IMR-90 (cell line): Measurements from ENCODE around the gene DPYD. TPM values are rescaled to one million over a fixed set of nuclear protein-coding genes. Genes with fewer than 3 reads are reported as not detected.
A peak's percentile ranks its signal among the peaks of the same experiment; 100 is the strongest.
"Not testable (repeated sequence)": the region's sequence is repeated elsewhere in the genome, so short reads cannot be mapped to it uniquely, and the experiment has no call there.

Experiments
- ATAC-seq: fragments of 200-7000 bp; cut with Tn5 transposase; 2 replicates; pipeline ENCODE4 v1.9.1; 2020; ENCODE audit warnings: low read depth, mild to moderate bottlenecking, moderate library complexity
- BruUV-seq: library from RNA; stranded (reverse); fragments of 400-500 nt; replicated peaks from 2 replicates; lab custom pipeline; 2021; lab: Mats Ljungman, UMichigan
- CTCF ChIA-PET: fragments of 300-600 bp; formaldehyde crosslinking; extraction: SDS; loops from one replicate; lab custom pipeline; 2021; ENCODE audit warnings: antibody characterized with exemption; lab: Yijun Ruan, JAX
- POLR2A ChIA-PET: fragments of 300-600 bp; sonication (Branson Sonifier 250); formaldehyde crosslinking; loops from one replicate; lab custom pipeline; 2022; ENCODE audit warnings: antibody characterized with exemption; ENCODE audit not compliant: unreplicated experiment; lab: Charles Lee
- DNase-seq: peaks from one replicate; pipeline ENCODE4 v3.0.0; 2013
- H2AFZ ChIP-seq: replicated peaks from 2 replicates; pipeline ENCODE3; 2013; ENCODE audit warnings: low read length, mild to moderate bottlenecking; ENCODE audit not compliant: poor library complexity
- H2AK5ac ChIP-seq: 2 replicates; pipeline ENCODE4 v1.6.1; 2013; ENCODE audit warnings: low read depth, low read length, inconsistent platforms
- H2AK9ac ChIP-seq: replicated peaks from 2 replicates; pipeline ENCODE3; 2013; ENCODE audit warnings: mild to moderate bottlenecking, low read depth, low read length, moderate library complexity; ENCODE audit not compliant: poor library complexity
- H2BK120ac ChIP-seq: 2 replicates; pipeline ENCODE4 v1.6.1; 2013; ENCODE audit warnings: low read depth, low read length, inconsistent platforms
- H2BK15ac ChIP-seq: 3 replicates; pipeline ENCODE4 v1.6.1; 2013; ENCODE audit warnings: low read depth, low read length, inconsistent platforms
- H2BK20ac ChIP-seq: 2 replicates; pipeline ENCODE4 v1.6.1; 2013; ENCODE audit warnings: low read depth, mild to moderate bottlenecking, inconsistent platforms, low read length, moderate library complexity
- H2BK5ac ChIP-seq: 2 replicates; pipeline ENCODE4 v1.6.1; 2013; ENCODE audit warnings: mild to moderate bottlenecking, low read depth, low read length, inconsistent platforms; ENCODE audit not compliant: poor library complexity, severe bottlenecking
- H3K14ac ChIP-seq: replicated peaks from 2 replicates; pipeline ENCODE4 v1.6.1; 2013; ENCODE audit warnings: low read depth, low read length, inconsistent platforms
- H3K18ac ChIP-seq: 2 replicates; pipeline ENCODE4 v1.6.1; 2013; ENCODE audit warnings: low read depth, low read length, control low read depth
- H3K23ac ChIP-seq: 2 replicates; pipeline ENCODE4 v1.6.1; 2013; ENCODE audit warnings: low read depth, low read length, inconsistent platforms
- H3K27ac ChIP-seq: 2 replicates; pipeline ENCODE4 v1.5.1; 2013; ENCODE audit warnings: mild to moderate bottlenecking, control low read depth, low read length; ENCODE audit not compliant: insufficient read depth
- H3K27me3 ChIP-seq: 2 replicates; pipeline ENCODE4 v1.6.1; 2013; ENCODE audit warnings: low read length; ENCODE audit not compliant: control insufficient read depth, insufficient read depth
- H3K36me3 ChIP-seq: 2 replicates; pipeline ENCODE4 v1.6.1; 2013; ENCODE audit warnings: low read length, mixed read lengths; ENCODE audit not compliant: control insufficient read depth, insufficient read depth
- H3K4ac ChIP-seq: 2 replicates; pipeline ENCODE4 v1.6.1; 2013; ENCODE audit warnings: low read depth, low read length, inconsistent platforms
- H3K4me1 ChIP-seq: 2 replicates; pipeline ENCODE4 v1.6.1; 2013; ENCODE audit warnings: low read length, mixed read lengths; ENCODE audit not compliant: control insufficient read depth, insufficient read depth
- H3K4me2 ChIP-seq: 2 replicates; pipeline ENCODE4 v1.6.1; 2013; ENCODE audit warnings: low read depth, mild to moderate bottlenecking, control low read depth, low read length, moderate library complexity
- H3K4me3 ChIP-seq: 2 replicates; pipeline ENCODE4 v1.5.1; 2013; ENCODE audit warnings: low read depth, mild to moderate bottlenecking, control low read depth, low read length, moderate library complexity; ENCODE audit not compliant: insufficient read depth
- H3K56ac ChIP-seq: 2 replicates; pipeline ENCODE4 v1.6.1; 2013; ENCODE audit warnings: low read length, inconsistent platforms; ENCODE audit not compliant: insufficient read depth; ENCODE audit errors: extremely low read depth
- H3K79me1 ChIP-seq, 2 experiments: 2 replicates each; pipeline ENCODE4 v1.6.1; 2013; ENCODE audit warnings: low read length in 2 of 2, inconsistent platforms in 1 of 2, low read depth in 1 of 2
- H3K9ac ChIP-seq: 2 replicates; pipeline ENCODE4 v1.6.1; 2013; ENCODE audit warnings: low read depth, low read length, control low read depth
- H3K9me1 ChIP-seq: 2 replicates; pipeline ENCODE4 v1.6.1; 2013; ENCODE audit warnings: low read length, inconsistent platforms; ENCODE audit not compliant: insufficient read depth
- H3K9me3 ChIP-seq: 2 replicates; pipeline ENCODE4 v1.6.1; 2013; ENCODE audit warnings: low read length; ENCODE audit not compliant: control insufficient read depth, insufficient read depth
- H4K20me1 ChIP-seq: 2 replicates; pipeline ENCODE4 v1.6.1; 2013; ENCODE audit warnings: low read length, inconsistent platforms; ENCODE audit not compliant: insufficient read depth
- H4K5ac ChIP-seq: 2 replicates; pipeline ENCODE4 v1.6.1; 2013; ENCODE audit warnings: mild to moderate bottlenecking, low read depth, low read length, control low read depth
- H4K8ac ChIP-seq, 2 experiments: 2 replicates each; pipeline ENCODE4 v1.6.1; 2013; ENCODE audit warnings: low read depth in 2 of 2, low read length in 2 of 2, control low read depth in 1 of 2, inconsistent platforms in 1 of 2
- H4K91ac ChIP-seq: 2 replicates; pipeline ENCODE4 v1.6.1; 2013; ENCODE audit warnings: low read depth, low read length, inconsistent platforms; ENCODE audit not compliant: insufficient read depth
- MAFK ChIP-seq: IDR thresholded peaks from 2 replicates; pipeline ENCODE4 v1.6.1; 2012; ENCODE audit warnings: low read depth, low read length, improper control_type of control experiment
- WGBS, 2 experiments: methylation state at CpG; one replicate each; pipeline versions ENCODE4 v1.1.5 to v1.1.7; 2013; ENCODE audit warnings: missing lambda C conversion rate in 2 of 2; ENCODE audit not compliant: insufficient read length in 1 of 2; ENCODE audit errors: extremely low coverage in 2 of 2; 5-methylcytosine and 5-hydroxymethylcytosine counted together
- dilution Hi-C: fragments of 300-500 bp; cut with HindIII; formaldehyde crosslinking; loops from one replicate; pipeline ENCODE4 v1.14.3; 2018; ENCODE audit warnings: low sequenced_read_pairs; ENCODE audit not compliant: unreplicated experiment
- in situ Hi-C: fragments of 300-500 bp; cut with MboI; formaldehyde crosslinking; loops from 3 replicates; pipeline ENCODE4 v1.14.3; 2019; ENCODE audit warnings: low sequenced_read_pairs, inconsistent platforms, mixed read lengths
- intact Hi-C: fragments of 100-400 bp; cut with micrococcal nuclease; formaldehyde crosslinking; loops from 2 replicates; pipeline ENCODE4 v1.10.0; 2022
- polyA plus RNA-seq, 3 experiments: library from polyadenylated mRNA; depleted of rRNA; stranded (reverse); fragments of >200 nt; gene quantifications; 2 replicates each; pipeline ENCODE4 v1.2.3, GENCODE V29; 2012; ENCODE audit warnings: low replicate concordance in 1 of 3
- total RNA-seq: library from RNA; depleted of rRNA; stranded (reverse); fragments of >200 nt; gene quantifications from 2 replicates; pipeline ENCODE4 v1.2.3, GENCODE V29; 2012

Gene DPYD
- total and polyA plus RNA-seq, 2 of the 4 experiments (the other 2 are of a cell fraction): 9.3 to 47.3 TPM

- Histone ChIP-seq H4K8ac (peak overlapping the region in 1 of 2 experiments; percentile 63; a peak in 1 of 4 replicates), H3K18ac (peak overlapping the region; percentile 94; the same call in 1 of the 2 replicates), H4K91ac (peak overlapping the region; percentile 81; the same call in 1 of the 2 replicates), H4K5ac (peak overlapping the region; percentile 64; the same call in 1 of the 2 replicates), H2BK120ac (peak overlapping the region; percentile 85), H3K56ac (peak overlapping the region; percentile 63; the same call in 1 of the 2 replicates), H2BK20ac (peak overlapping the region; percentile 96), H2BK5ac (peak overlapping the region; percentile 86)
- DNase-seq, H2AFZ ChIP-seq, H2BK15ac ChIP-seq, H3K9ac ChIP-seq, H3K14ac ChIP-seq, BruUV-seq, H3K4me2 ChIP-seq, H3K4me1 ChIP-seq, H2AK5ac ChIP-seq, H3K9me1 ChIP-seq, dilution Hi-C loops, in situ Hi-C loops, H2AK9ac ChIP-seq, H3K9me3 ChIP-seq, H4K20me1 ChIP-seq, H3K27me3 ChIP-seq, H3K36me3 ChIP-seq, H3K4ac ChIP-seq, ATAC-seq, H3K27ac ChIP-seq, H3K79me1 ChIP-seq, POLR2A ChIA-PET, H3K4me3 ChIP-seq, H3K23ac ChIP-seq: not testable (repeated sequence)
- peak; percentile 87 for TF ChIP-seq MAFK
- intact Hi-C loops: loop anchor here (2.0 kb wide), 1 partner anchor 15 kb away; no protein-coding TSS in a partner anchor
- WGBS, 2 experiments: no CpG with 5 or more reads among the region's 1 CpG
- CTCF ChIA-PET: interaction anchor here (0.6 kb wide), 1 partner anchor 155 kb away, joined by 4 read pairs; no protein-coding TSS in a partner anchor
These were observed 571.0 kb downstream of the DPYD start for GRCh38 chr1:97349794-97350193.
